ENCODE data around the gene YRDC.
A peak's percentile ranks its signal among the peaks of the same experiment; 100 is the strongest.

Gene YRDC, protein sequence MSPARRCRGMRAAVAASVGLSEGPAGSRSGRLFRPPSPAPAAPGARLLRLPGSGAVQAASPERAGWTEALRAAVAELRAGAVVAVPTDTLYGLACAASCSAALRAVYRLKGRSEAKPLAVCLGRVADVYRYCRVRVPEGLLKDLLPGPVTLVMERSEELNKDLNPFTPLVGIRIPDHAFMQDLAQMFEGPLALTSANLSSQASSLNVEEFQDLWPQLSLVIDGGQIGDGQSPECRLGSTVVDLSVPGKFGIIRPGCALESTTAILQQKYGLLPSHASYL

DNA sequence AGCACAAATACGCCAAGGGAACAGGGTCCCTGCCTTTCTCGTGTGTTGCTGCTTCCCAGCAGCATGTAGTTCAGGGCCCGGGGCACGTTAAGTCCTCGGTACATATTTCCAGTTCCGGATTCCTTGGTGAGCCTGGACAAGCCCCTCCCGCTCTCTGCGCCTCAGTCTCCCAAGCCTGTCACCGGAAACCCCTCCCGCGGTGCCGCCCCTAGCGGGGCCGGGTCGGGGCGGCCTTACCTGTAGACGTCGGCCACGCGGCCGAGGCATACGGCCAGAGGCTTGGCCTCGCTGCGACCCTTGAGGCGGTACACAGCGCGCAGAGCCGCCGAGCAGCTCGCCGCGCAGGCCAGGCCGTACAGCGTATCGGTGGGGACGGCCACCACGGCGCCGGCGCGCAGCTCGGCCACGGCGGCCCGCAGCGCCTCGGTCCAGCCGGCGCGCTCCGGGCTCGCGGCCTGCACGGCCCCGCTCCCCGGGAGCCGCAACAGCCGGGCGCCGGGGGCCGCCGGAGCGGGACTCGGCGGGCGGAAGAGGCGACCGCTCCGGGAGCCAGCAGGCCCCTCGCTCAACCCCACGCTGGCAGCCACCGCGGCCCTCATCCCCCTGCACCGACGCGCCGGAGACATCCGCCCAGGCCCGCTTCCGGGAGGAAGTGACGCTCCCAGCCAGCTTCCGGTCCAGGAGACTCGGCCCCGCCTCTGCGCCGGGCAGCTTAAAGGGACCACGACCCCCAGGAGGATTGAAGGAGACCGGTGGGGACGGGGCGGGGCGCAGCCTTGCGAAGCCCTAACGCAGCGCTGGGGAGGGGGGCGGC is at the start of gene YRDC, which contains the start of gene C1orf122:
Gene YRDC (minus strand): TSS at position 654 of the 814 bp plus-strand sequence. CDS start 28 bp downstream, at position 626.
Gene C1orf122 (plus strand): TSS at position 236 of the 814 bp plus-strand sequence. CDS start 615 bp downstream, outside the sequence.
- DNase-seq: peak; percentile 95

DNA sequence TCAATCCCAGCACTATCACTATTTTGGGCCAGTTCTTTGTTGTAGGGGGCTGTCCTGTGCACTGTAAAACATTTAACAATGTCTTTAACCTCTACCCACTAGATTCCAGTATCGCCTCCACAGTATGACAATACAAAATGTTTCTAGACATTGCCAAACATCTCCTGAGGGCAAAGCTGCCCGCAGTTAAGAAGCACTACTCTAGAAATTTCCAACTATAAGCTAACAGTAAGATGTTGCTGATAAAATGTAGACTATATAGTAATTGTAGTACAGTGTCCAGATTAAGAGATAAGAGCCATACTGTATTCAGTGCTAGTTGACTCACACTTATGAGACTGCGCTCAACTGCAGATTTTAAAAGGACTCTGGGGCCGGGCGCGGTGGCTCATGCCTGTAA is 46.4 kb upstream of the YRDC start:
- no peak for DNase-seq

DNA sequence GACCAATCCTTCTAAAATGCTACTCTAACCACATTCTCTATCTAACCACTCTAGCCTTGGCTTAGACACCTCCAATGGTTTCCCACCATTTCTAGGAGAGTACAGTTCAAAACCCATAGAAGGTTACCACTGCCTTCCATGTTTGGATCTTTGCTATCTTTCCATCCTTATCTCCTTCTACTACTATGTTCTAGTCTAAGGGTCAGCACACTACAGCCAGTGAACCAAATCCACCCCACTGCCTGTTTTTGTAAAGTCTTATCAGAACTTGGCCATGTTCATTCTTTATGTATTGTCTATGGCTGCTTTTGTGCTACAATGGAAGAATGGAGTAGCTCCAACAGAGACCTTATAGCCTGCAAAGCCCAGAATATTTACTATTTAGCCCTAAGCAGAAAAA is 45.1 kb upstream of the YRDC start:
- no peak for DNase-seq

DNA sequence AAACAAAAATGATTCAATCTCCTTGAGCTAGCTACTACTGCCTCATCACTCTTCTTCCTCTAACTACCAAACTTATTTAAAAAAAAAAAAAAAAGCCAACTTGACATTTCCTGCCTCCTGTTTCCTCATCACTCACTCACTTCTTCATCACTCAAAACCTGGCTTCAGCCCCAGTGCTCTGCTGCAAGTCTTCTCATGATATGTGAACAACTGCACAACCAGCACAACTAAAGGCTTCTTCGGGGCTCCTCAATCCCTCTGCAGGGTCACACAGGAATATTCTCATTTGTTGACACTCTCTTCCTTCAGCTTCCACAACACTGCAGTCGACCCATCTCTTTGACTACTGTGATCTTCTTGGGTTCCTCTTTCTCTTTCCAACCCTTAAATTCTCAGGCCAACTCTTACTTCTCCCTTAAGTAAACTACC is 43.8 kb upstream of the YRDC start:
- DNase-seq: no peak

DNA sequence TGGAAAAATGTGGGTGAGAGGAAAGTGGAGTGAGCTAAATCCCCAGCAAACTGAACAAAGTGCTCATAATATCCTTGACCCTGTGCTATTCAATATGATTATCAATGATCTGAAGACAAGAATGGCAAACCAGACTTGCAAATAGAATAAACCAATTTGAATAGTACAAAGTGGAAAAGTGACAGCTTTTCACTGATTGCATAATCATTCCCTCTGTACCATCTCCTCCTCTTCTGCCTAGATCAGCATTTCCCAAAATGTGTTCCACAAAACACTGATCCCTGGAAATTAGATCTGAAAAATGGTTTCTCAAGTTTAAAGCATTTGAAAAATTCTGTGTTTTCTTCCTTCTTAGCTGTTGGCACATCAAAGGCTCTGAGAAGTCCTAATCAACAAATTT is 43.3 kb upstream of the YRDC start:
- DNase-seq: no peak

DNA sequence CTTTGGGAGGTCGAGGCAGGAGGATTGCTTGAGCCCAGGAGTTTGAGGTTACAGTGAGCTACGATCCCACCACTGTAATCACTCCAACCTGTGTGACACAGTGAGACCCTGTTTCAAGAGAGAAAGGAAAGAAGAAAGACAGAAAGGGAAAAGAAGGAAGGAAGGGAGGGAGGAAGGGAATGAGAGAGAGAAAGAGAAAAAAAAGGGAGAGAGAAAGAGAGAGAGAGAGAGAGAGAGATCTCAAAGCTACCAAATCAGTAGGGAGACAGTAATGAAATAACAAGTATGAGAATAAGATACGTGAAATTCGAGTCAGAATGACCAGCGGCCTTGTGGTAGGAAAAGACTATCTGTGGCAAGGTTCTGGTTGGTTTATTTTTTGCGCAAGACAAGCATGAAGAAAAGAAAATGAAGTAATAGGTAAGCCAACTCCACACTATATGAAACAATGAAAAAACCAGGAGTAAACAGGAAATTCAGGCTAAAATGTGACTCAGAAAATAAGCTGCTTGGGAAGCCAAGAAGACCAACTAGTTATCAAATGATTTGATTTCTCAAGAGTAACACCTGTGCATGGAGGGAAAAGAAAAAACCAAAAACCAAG is 42.4 kb upstream of the YRDC start:
- no peak for DNase-seq

DNA sequence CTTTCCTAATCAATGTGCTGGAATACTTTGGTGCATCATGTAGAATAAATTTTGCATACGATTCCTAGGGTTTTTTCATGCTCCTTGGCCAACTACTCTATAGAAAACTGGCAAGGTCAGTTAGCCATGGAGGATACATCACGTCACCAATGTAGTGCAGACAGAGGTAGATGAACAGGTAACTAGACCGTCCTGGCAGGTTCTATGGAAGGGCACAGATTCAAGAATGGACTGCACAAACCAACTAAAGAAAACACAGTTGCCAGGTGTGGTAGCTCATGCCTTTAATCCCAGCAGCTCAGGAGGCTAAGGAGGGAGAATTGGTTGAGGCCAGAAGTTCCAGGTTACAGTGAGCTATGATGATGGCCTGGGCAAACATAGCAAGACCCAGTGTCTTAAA is 41.5 kb upstream of the YRDC start:
- DNase-seq: no peak

DNA sequence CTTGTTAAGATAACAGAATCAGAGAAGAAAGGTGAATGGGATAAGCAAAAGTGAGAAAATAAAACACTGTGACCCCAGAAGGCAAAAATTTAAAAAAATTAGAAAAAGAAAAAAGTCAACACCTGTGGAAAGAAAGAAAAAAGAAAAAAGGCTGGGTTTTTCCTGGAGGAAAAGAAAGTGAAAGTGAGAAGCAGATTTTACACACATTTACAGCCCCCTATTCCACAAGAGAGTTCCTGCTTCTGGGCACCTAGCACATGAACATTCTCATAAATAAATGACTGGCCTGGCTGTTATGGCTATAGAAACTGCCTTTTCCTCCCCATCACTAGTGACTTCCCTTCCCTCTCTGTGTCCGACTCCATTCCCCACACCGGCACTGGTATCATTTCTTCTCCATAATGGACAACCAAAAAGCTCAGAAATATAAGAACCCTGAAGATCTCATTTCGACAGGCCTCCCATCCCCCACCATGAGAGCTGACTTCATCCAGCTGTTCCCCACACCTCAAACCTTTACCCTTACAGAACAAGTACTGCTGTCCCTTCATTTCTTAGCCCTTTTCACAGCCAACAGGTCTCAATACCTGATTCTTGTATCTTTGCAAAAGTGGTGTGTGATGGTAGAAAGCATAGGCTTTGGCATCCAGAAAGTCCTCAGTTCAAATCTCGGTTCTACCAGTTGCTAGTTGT is 38.8 kb upstream of the YRDC start:
- DNase-seq: no peak

DNA sequence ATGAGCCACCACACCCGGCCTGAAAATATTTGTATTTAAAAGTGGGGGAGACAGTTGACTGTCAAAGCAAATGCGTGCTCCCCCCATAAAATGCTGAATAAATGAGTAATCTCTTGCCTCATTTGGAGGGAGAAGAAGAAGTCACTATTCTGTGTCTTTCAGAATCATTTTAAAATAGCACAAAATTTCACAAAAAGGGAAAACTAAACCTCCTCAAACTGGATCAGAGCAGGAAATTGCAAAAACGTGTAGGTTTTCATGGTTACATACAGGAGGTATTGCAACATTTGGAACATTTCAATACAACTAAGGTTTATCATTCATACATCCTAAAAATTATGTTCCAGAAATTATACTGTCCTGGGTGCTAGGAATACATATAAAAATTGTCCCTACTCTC is 37.8 kb upstream of the YRDC start:
- no peak for DNase-seq

DNA sequence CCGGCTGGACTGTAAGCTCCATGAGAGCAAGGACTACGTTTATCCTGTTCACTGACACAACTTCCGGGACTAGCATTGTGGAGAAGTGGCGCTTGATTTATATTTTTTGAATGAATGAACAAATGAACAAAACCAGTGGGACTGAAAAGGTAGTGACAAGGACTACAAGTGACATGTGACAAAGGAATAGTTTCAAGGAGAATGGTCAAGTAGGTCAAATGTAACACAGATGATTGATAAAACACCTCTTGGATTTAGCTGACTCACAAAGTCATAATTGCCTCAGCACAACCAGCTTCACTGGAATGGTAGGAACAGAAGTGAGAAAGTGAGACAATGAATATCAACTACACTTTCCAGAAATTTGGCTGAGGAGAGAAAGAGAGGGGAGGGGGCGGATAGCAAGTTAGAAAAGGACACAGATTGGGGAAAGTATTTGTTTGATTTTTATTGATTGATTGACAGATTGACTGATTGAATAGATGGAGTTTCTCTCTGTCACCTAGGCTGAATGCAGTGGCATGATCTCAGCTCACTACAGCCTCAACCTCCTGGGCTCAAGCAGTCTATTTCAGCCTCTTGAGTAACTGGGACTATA is 37.1 kb upstream of the YRDC start:
- DNase-seq: no peak

DNA sequence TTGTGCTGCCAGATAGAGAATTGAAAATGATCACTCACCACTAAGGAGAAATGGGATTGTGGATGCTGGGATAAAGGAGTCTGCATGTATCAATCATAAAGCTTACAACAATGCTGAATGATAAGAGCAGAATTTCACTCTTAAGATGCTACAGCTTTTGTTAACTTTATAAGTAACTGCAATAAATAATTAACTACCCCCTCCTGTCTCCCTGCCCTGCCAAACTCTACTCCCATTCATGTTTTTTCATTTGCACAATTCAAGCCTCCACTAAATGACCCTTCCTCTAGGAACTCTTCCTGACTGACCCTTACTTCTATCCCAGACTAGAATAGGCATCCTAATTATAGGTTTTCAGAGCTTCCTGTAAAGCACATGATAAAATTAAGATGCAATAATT is 36.5 kb upstream of the YRDC start:
- DNase-seq: no peak

DNA sequence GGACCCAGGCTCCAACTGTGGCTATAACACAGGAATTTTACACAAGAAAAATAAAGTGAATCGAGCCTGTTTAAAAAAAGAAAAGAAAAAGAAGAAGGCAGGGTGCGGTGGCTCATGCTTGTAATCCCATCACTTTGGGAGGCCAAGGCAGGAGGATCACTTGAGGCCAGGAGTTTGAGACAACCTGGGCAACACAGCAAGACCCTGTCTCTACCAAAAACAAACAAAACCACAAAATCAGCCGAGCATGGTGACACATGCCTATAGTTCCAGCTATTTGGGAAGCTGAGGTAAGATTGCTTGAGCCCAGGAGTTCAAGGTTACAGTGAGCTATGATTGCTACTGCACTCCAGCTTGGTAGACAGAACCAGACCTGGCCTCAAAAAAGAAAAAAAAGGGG is 33.6 kb upstream of the YRDC start:
- DNase-seq: no peak

DNA sequence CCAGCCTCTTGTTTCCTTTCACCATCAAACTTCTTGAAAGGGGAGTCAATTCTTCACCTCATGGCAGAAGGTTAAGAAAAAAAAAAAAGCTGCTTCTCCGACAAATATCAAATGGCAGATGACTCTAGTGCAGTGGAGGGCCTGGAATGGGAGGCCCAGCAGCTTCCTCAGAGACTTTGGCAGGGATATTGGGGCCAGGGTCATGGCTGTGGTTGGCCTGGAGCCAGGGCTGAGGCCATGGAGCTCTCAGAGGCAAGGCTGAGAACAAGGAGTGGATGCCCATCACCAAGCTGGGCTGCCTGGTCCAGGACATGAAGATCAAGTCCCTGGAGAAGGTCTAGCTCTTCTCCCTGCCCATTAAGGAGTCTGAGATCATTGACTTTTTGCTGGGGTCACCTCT is 32.7 kb upstream of the YRDC start:
- no peak for DNase-seq

DNA sequence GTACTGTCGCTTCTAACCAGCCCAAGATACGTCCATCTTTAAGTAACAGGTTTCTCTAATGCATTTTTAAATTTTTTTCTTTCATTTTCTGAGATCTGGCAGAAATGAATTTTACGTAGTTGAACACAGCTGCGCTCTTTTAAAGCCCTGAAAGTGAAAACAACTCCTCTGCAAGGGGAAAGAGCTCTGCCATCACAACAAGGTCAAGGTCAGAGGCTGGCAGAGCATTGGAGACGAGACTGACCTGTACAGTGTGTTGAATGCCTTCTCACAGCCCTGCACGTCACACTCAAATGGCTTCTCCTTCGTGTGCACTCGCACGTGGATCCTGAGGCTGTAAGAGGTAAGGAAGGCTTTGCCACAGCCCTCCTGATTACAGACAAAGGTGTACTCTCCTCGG is 31.7 kb upstream of the YRDC start:
- DNase-seq: no peak

DNA sequence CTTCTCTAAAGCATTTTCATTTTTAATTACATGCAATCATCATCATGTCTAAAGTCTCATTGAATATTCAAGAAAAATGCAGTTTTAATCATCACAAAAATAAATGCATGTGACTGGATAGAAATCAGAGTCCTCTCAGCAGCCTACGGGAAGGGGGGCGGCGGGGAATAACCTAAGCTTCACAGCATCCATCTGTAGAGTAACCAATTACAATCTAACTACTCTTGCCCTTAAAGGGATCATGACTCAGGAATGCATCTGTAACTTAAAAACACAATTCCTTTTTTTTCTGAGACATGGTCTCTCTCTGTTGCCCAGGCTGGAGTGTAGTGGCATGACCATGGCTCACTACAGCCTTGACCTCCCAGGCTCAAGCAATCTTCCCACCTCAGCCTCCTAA is 28.8 kb upstream of the YRDC start:
- DNase-seq: no peak

DNA sequence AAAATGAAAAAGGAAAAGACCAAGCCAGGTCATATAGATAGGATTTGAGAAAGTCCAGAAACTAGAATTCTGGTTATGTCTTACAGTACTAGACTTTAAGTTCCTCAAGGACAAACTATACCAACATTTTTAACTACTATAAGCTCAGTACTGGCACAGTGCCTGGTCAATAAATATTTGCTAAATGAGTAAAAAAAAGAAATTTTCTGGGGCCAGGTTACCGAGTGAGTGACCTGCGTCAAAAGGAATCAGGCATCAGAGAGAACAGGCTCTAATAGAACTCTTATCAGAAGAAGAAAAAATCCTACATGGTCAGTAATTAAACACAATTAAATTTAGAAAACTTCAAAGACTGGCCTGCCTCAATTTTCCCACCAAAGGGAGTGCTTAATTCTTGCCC is 23.8 kb upstream of the YRDC start:
- no peak for DNase-seq

DNA sequence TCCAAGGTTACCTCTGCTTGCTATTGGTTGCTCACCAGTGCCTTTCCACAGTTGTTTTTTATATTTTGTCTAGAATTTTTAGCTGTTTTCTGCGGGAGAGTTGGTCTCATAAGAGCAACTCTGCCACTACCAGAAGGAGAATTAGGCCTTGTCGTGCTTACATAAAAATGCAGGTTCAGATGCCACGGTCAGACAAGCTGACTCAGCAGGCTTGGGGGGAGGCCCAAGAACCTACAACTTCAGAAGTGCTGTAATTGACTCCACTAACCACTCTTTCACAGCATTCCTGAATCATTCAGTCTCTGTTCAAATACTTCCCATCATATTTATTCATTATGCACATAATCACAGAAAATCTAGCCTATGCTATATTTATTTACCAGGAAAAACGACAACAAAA is 23.1 kb upstream of the YRDC start:
- no peak for DNase-seq

DNA sequence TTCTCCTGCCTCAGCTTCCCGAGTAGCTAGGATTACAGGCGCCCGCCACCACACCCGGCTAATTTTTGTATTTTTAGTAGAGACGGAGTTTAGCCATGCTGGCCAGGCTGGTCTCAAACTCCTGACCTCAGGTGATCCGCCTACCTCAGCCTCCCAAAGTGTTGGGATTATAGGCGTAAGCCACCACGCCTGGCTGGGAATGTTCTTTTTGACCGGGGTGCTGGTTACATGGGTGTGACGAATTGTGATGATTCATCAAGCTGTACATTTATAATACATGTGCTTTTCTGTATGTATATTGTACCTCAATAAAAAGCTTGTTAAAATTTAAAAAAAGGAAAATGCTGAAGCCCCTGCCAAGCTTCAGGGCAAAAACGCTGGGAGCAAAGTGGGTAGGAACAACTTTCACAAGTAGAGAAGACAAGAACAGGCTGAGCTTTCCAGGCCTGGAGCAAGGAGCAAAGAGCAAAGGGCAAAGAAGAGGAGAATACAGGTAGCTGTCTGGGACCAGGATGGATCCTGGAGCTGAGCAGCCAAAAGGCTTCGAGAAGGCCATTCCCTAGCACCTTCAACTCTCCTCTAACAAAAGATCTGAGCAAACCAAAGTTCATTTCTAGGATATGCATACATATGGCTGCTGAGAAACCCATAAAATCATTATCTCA is 20.5 kb upstream of the YRDC start:
- DNase-seq: no peak

DNA sequence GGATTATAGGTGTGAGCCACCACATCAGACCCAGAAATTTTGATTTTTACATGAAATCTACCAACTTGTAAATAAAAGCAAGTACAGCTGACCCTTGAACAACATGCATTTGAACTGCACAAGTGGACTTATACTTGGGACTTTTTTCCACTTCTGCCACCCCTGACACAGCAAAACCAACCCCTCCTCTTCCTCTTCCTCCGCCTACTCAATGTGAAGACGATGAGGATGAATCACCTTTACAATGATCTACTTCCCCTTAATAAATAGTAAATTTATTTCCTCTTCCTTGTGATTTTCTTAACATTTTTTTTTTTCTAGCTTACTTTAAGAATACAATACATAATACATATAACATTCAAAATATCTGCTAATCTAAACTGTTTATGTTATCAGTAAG is 17.5 kb upstream of the YRDC start:
- DNase-seq: no peak

DNA sequence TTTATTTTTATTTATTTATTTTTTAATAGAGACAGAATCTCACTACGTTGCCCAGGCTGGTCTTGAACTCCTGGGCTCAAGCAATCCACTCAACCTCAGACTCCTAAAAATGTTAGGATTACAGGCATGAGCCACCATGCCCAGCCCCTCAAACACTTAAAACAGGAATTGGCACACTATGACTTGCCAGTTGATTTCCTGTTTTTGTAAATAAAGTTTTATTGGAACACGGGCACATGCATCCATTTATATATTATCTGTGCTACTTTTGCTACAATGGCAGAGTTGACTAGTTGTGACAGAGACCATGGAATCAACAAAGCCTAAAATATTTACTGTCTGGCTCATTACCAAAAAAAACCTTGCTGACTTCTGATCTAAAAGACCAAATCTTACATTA is 16.0 kb upstream of the YRDC start:
- no peak for DNase-seq

DNA sequence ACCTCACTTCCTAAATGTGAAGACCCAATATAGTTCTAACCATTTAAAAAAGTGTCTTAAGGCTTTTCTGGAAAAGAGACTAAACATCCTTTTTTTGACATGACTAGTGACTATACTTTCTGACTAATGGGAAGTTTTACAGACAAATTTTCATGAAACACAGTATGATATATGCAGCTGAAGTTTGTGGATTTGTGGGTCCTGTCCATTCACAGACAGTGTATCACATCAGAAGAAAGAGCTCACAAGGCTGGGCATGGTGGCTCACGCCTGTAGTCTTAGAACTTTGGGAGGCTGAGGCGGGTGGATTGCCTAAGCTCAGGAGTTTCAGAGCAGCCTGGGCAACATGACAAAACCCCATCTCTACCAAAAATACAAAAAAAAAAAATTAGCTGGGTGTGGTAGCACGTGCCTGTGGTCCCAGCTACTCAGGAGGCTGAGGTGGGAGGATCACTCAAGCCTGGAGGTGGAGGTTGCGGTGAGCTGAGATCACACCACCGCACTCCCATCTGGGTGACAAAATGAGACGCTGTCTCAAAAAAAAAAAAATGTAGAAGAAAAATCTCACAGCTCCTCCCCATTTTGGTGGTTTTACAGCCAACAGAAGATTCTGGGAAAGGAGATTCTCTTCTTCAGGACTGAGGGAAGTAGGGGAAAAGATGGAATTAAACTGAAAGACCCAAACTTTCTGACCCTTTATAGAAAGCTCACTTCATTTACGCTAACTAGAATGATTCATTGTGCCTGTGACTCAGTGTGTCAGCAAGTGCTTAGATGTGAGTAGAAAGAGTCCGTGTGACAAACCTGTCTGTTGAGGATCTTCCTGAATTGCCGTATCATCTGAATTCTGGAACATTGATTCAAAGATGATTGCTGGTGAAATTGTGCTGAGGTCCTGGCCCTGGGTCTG is 15.2 kb upstream of the YRDC start:
- DNase-seq: no peak
